Stimulated activated CD4-positive, alpha-beta T cell treated with anti-CD3 and anti-CD28 coated beads, Interleukin-4, amount 100 ng/mL, for 24 hours (primary cell): Measurements from ENCODE around the gene PCNP.
"Not testable (repeated sequence)": the region's sequence is repeated elsewhere in the genome, so short reads cannot be mapped to it uniquely, and the experiment has no call there.

ENCODE experiments used
- DNase-seq: peaks from one replicate; pipeline ENCODE4 v3.0.0-alpha.2; 2020

The PCNP gene

DNA sequence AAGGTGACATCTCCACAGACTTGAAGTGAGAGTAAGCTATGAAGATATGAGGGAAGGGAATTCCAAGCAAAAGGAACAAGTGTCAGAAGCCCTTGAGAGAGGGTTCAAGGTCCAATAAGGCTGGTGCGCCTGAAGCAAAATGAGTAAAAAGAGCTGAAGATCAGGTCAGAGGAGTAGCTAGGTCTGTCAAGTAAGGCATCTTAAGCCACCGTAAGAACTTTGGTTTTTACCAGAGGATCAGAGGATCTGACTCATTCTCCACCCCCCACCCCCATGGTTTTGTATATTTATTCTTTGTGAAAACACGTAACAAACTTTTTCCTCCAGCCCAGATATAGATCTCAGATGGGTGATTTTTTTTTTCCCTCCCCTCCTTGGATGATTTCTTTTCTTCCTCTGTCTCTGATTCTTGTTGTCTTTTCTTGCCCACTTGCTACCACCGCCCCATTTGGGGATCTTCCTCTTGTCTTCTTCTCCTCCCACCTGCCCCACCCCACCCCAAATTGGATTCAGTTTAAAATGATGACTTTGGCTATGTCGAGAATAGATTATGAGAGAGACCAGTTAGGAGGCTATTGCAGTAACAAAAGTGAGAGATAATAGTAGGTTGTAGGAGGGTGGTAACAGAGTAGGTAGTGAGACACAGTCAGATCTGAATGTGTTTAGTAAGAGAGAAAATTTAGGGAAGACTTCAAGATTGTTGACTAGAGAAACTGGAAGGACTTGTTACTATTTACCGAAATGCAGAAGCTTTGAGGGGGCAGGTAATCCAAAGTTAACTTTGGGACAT lies 6.3 kb upstream of the PCNP start:
- peak; percentile 68 for DNase-seq

DNA sequence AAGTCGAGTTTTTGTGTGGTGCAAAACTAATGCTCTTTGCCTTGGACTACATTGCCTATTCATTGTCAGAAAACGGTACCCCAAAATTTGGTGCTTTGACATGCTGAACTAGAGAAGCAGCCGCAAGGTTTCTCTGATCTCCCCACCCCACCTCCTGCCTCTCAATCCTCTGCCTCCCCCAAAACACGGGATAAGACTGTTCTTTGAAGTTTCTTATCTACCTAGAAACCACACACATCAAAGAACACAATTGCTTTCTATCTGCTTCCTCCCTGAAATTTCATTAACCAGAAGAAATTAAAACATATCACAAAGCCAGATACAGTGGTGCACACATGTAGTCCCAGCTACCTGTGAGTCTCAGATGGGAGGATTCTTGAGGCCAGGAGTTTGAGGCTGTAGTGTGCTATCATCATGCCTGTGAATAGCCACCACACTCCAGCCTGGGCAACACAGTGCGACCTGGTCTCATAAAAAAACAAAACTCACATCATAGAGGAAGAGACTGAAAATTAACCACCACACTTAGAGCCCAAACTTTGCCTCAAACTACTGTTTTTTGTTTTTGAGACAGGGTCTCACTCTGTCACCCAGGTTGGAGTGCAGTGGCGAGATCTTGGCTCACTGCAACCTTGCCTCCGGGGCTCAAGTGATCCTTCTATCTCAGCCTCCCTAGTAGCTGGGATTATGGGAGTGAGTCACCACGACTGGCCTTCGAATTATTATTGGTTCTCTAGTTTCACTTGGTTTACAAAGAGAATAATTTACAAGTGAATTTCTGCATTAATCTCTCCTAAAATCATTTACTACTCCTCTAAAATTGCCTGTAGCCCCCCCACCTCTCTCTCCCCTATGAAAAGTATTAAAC lies 2.7 kb upstream of the PCNP start:
- no peak for DNase-seq

DNA sequence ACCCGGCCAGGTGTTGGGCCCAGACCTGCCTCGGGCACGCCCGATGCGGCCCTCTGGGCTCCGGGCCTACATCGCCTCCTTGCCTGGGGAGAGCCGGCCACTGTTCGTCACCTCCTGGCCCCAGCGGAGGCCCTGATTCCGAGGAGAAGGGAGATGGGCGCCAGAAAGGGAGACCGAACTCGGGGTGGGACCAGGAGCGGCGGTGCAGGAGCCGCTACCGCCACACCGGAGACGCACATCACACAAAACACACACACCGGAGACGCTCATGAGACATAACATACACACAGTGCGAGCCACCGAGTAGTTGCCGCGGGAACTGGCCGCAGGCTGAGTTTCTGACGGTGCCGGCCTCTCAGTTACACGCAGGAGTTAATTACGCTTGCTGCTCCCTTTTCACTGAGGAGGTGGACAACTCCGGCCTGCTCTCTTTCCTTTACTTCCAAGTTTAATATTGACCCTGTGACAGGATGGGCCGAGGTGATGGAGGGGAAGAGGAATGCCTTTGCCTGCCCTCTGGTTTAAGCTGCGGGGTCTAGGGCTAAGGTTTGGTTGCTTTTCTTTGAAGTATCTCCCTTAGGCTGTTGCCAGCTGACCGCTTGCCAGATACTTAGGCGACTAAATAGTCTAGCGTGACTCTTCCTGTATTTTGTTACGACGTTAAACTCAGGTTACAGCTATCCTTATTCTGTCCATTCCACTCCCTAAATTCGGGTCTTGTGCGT lies 570 bp downstream of the PCNP start:
- DNase-seq = peak; percentile 46

- DNase-seq = no peak
These were observed 3.3 kb downstream of the PCNP start for GRCh38 chr3:101577286-101577685.

DNA sequence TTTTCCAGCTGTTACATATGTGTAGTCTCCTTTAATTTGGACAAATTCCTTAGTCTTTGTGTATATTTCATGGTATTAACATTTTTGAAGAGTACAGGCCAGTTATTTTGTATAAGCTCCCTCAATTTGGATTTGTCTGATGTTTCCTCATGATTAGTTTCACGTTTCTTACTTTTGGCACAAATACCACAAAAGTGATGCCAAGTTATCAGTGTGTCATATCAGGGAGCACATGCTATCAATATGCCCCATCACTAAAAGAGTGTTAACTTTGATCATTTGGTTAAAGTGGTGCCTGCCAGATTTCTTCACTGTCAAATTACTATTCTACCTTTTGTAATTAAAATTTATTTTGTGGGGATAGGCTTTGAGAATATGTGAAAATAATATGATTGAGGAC lies 14.6 kb downstream of the PCNP start:
- DNase-seq = no peak

GRCh38 chr3:101591071-101591470 lies 17.1 kb downstream of the PCNP start:
- DNase-seq = no peak

- no peak for DNase-seq
These were observed 28.8 kb downstream of the PCNP start for GRCh38 chr3:101602731-101603130.

DNA sequence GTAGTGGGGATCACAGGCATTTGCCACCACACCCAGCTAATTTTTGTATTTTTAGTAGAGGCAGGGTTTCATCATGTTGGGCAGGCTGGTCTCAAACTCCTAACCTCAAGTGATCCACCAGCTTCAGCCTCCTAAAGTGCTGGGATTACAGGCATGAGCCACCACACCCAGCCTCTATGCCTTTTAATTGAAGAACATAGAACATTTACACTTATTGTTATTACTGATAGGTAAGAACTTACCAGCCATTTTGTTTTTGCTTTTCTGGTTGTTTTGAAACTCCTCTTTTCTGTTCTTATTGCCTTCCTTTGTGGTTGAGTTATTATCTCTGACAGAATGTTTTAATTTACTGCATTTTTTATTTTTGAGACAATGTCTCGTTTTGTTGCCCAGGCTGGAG lies 29.2 kb downstream of the PCNP start:
- DNase-seq = no peak

DNA sequence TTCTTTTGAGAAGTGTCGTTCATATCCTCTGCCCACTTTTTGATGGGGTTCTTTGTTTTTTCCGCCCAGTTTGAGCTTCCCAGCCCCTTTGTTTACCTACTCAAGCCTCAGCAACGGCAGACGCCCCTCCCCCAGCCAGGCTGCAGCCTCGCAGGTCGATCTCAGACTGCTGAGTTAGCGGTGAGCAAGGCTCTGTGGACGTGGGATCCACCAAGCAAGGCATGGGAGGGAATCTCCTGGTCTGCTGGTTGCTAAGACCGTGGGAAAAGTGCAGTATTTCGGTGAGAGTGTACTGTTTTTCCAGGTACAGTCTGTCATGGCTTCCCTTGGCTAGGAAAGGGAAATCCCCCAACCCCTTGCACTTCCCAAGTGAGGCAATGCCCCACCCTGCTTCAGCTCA lies 31.4 kb downstream of the PCNP start:
- DNase-seq = not testable (repeated sequence)

- DNase-seq = no peak
These were observed 37.0 kb downstream of the PCNP start for GRCh38 chr3:101611023-101611422.

GRCh38 chr3:101613014-101613413 lies 39.0 kb downstream of the PCNP start:
- not testable (repeated sequence) for DNase-seq

DNA sequence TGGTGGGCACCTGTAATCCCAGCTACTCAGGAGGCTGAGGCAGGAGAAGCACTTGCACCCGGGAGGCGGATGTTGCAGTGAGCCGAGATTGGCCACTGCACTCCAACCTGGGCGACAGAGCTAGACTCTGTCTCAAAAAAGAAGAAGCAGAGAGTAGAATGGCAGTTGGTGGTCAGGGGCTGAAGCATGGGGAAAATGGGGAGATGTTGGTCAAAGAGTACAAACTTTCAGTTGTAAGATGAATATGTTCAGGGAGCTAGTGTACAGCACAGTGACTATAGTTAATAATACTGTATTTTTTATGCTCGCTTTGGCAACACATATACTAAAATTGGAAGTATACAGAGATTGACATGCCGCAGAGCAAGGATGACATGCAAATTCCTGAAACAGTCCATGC lies 41.5 kb downstream of the PCNP start:
- DNase-seq = no peak

- DNase-seq = no peak
These were observed 43.5 kb downstream of the PCNP start for GRCh38 chr3:101617478-101617877.

DNA sequence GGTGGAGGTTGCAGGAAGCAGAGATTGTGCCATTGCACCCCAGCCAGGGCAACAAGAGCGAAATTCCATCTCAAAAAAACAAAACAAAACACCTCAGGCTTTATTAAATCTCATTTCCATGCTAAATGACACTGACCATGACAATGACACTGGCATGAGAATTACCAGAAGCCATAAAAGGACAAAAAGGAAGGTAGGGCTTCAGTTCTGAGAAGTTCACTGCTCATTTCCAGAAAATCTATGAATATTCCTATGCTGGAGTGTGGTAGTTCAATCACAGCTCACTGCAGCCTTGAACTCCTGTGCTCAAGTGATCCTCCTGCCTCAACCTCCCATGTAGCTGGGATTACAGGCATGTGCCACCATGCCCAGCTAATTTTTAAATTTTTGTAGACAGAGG lies 44.7 kb downstream of the PCNP start:
- DNase-seq = no peak

DNA sequence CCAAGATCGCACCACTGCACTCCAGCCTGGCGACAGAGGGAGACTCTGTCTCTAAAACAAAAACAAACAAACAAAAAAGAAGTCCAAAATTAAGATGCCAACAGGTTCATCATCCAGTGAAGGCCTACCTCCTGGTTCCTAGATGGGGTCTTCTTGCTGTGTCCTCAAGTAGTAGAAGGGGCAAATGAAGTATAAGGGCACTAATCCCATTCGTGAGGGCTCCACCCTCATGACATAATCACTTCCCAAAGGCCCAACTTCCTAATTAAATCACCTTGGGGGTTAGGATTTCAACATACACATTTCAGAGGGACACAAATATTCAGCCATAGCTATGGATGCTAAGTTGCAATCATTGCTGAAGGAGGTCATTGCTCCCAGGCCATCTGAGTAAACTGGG lies 45.8 kb downstream of the PCNP start:
- DNase-seq = no peak

- no peak for DNase-seq
These were observed 49.7 kb downstream of the PCNP start for GRCh38 chr3:101623656-101624055.

GRCh38 chr3:101624857-101625256 lies 50.9 kb downstream of the PCNP start:
- DNase-seq = no peak

DNA sequence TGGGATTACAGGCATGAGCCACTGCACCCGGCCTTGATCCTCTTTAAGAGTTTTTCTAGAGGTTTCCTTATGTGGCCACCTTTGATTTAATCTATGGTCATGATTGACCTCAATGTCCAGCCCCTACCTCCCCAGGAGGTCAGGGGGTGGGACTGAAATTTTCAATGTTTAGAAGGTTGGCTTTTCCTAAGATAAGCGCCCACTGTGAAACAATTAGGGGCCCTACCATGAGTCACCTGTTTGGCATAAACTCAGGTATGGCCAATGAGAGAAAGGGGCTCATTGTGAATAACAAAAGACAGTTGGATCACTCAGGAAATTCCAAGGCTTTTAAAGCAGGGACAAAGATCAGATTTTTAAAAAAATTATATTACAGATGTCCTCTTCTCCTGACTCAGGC lies 51.9 kb downstream of the PCNP start:
- no peak for DNase-seq

DNA sequence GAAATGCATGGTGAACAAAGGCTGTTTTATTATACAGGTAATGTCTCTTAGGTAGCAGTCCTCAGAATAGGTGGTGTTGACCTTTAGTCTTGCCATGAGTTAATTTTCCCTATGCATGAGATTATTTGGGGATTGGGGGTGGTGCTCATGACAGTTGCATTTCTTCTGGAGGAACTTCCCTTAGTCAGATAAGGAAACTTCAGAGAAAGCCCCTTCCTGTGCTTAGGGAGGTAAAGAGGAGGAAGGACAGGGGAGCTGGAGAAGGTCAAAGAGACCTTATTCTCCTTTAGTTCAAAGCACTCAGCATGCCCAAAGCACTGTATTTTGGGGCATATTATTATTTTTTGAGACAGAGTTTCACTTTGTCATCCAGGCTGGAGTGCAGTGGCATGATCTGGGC lies 55.2 kb downstream of the PCNP start:
- no peak for DNase-seq

DNA sequence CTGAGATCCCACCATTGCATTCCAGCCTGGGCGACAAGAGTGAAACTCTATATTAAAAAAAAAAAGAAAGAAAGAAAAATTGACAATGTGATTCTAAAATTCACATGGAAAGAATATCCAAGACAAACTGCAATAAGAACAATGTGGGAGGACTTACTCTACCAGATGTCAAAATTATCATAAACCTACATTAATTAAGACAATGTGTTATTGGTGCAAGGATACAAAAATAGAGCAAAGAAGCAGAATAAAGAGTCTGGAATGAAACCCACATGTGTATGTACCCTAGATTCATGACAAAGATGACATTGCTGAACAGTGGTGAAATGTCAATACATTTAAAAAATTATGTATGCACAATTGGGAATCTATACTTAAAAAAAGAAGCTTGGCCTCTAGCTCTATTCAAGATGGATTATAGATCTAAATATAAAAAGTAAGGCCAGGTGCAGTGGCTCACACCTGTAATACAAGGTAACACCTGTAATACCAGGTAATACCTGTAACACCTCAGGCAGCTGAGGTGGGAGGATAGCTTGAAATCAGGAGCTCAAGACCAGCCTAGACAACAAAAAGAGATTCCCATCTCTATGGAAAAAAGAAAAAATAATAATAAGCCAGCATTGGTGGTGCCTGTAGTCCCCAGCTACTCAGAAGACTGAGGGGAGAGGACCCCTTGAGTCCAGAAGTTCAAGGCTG lies 57.3 kb downstream of the PCNP start:
- DNase-seq = no peak

DNA sequence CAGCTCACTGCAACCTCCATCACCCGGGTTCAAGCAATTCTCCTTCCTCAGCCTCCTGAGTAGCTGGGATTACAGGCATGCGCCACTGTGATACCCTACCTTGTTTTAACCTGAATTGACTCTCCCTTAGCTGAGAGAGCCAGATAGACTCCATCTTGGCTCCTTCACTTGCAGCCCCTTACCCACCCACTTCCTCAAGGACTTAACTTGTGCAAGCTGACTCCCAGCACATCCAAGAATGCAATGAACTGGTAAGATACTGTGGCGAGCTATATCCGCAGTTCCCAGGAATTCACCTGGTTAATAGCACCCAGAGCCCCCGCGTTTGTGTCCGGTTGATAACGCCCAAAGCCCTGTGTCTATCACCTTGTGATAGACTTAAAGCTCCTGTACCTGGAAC lies 58.0 kb downstream of the PCNP start:
- not testable (repeated sequence) for DNase-seq

GRCh38 chr3:101632586-101632985 lies 58.6 kb downstream of the PCNP start:
- DNase-seq = no peak

DNA sequence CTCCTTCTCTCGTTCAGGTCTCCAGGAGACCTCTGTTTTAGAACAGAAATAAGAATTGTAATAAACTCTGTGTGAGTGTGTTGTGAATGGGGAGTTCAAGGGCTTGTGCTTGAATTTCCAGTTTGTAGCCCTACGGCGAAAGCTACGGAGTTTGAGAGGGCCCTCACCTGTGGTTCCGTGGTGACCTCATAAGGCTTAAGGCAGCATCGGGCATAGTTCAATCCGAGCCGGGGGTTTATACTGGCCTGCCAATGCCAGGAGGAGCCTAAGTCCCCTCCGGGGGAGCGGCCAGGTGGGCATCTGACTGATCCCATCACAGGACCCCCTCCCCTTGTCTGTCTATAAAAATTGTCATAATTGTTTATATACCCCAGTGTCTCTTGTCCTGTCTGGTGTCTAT lies 59.2 kb downstream of the PCNP start:
- DNase-seq = no peak
